ENCODE results near the gene SOCS7. TPM values are rescaled to one million over a fixed set of nuclear protein-coding genes. Genes with fewer than 3 reads are reported as not detected.
A peak's percentile ranks its signal among the peaks of the same experiment; 100 is the strongest.
"Not testable (repeated sequence)": the region's sequence is repeated elsewhere in the genome, so short reads cannot be mapped to it uniquely, and the experiment has no call there.

SOCS7 gene
- total RNA-seq, 1 donor from 2014 or later = 23.7 TPM

DNA sequence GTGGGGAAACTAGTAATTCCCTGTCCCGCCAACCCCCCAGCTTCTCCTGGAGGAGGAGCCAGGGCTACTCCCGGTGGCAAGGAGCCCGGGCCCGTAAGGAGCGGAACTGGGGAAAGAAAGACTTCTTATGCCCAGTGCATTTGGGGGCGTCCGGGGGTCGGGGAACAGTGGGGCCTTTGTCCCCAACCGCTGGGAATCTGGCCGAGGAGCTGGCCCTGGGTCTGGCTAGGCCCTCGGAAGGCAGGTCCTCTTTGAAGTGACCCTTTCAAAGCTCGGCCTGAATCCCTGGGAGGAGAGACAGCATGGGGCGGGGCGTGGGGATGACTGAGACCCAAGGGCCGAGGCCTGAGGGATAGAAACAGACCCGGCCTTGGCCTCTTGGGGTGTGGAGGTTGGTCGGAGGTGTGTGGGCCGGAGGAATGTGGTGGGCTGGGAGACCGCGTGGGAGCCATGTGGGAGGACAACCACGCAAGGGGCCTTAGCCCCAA, 82.6 kb downstream of the SOCS7 start:
- Histone ChIP-seq H3K9me3 (no peaks in the 10 kb centered on the region), H3K36me3 (no peaks in the 10 kb centered on the region), H3K4me3 (no peak overlapping the region), H3K27ac (no peak overlapping the region), H3K27me3 (no peaks in the 10 kb centered on the region), H3K4me1 (peaks cover 14% of the 10 kb centered on the region)
- ATAC-seq (no peak), DNase-seq (no peak)
- TF ChIP-seq CTCF (IDR thresholded peaks at IDR 0.05) = no peak
- intact Hi-C loops (cut with DNase I) = no loop called here

- H3K36me3 ChIP-seq = no peaks in the 10 kb centered on the region
- no peaks in the 10 kb centered on the region for H3K4me1 ChIP-seq
- ATAC-seq (no peak), DNase-seq (no peak)
- H3K9me3 ChIP-seq = no peaks in the 10 kb centered on the region
- no peak overlapping the region for H3K27ac ChIP-seq
- no peaks in the 10 kb centered on the region for H3K27me3 ChIP-seq
- TF ChIP-seq CTCF (IDR thresholded peaks at IDR 0.05) = no peak
- intact Hi-C loops (cut with DNase I) = no loop called here
- no peak overlapping the region for H3K4me3 ChIP-seq
Observed at GRCh38 chr17:38435795-38436194, 84.2 kb downstream of the SOCS7 start.

DNA sequence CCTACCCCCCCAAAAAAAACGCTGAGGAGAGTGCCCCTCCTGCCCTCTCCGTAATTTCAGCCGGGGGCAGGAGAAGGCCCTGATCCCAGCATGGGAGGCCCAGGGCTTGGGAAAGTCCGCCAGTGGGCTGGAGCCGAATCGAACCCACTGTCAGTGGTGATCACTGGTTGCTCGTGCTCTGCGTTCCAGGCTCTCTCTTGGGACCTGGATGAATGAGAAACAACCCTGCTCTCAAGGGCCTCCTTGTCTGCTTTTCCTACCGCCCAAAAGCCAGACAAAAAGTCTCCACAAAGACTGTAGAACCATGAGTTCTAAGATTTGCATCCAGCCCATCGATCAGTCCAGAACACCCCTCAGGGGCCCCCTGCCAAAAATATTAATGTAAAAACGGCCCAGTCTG, 84.7 kb downstream of the SOCS7 start:
- DNase-seq (no peak), ATAC-seq (no peak)
- intact Hi-C loops (cut with DNase I) = no loop called here
- Histone ChIP-seq H3K36me3 (no peaks in the 10 kb centered on the region), H3K4me1 (no peaks in the 10 kb centered on the region), H3K27ac (no peak overlapping the region), H3K27me3 (no peaks in the 10 kb centered on the region), H3K9me3 (no peaks in the 10 kb centered on the region), H3K4me3 (no peak overlapping the region)
- TF ChIP-seq CTCF (IDR thresholded peaks at IDR 0.05) = no peak

- H3K27ac ChIP-seq; ATAC-seq; H3K9me3 ChIP-seq; H3K4me1 ChIP-seq; intact Hi-C loops (cut with DNase I); H3K36me3 ChIP-seq; DNase-seq; H3K27me3 ChIP-seq; H3K4me3 ChIP-seq: not testable (repeated sequence)
Observed at GRCh38 chr17:38437313-38437712, 85.7 kb downstream of the SOCS7 start.

GRCh38 chr17:38439436-38439835, 87.8 kb downstream of the SOCS7 start:
- H3K27ac ChIP-seq = no peak overlapping the region
- H3K9me3 ChIP-seq = no peaks in the 10 kb centered on the region
- ATAC-seq (no peak), DNase-seq (no peak)
- intact Hi-C loops (cut with DNase I) = no loop called here
- no peaks in the 10 kb centered on the region for H3K27me3 ChIP-seq
- H3K4me3 ChIP-seq = no peak overlapping the region
- TF ChIP-seq CTCF (IDR thresholded peaks at IDR 0.05) = no peak
- H3K4me1 ChIP-seq = peaks cover 3% of the 10 kb centered on the region
- H3K36me3 ChIP-seq = no peaks in the 10 kb centered on the region

DNA sequence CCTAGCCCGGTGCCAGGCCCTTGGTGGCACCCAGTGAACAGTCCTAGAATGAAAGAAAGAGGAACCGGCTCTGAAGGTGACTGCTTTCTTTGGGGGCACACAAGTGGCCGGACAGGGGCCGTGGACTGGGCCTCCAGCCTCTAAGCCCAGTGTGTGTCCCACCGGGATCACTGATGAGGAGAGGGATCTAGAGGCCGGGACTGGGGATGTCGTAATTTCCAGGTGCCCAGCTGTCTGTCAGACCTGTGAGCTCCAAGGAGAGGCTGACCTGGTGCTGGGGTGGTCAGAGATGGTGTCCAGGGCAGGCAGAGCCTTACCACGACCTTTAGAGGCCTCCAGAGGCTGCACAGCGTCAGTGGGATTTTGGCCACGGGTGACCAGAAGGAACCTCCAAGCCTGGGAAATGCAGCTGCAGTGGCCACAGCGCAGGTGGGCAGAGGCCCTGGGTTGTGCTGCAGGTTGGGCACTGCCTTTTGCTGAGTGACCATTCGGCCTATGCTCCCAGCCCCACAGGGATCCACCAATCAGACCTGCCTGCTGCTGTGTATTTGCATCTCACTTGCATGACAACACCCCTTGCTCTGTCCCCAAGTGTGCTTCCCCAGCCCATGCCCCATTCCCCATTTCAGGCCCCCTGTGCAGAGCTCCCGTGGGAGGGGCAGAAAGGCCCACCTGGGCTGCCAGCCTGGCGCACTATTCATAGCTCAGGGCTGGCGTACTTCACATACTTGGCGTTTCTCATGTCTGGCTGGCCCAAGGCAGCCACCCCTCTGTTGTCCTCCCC, 89.2 kb downstream of the SOCS7 start:
- ATAC-seq (peak; percentile 56), DNase-seq (no peak)
- Histone ChIP-seq H3K27ac (no peak overlapping the region), H3K4me1 (peaks cover 3% of the 10 kb centered on the region), H3K27me3 (no peaks in the 10 kb centered on the region), H3K36me3 (no peaks in the 10 kb centered on the region), H3K9me3 (no peaks in the 10 kb centered on the region), H3K4me3 (no peak overlapping the region)
- TF ChIP-seq CTCF (IDR thresholded peaks at IDR 0.05) = no peak
- intact Hi-C loops (cut with DNase I) = no loop called here

Measured in upper lobe of right lung (tissue), 1 donor.